Testis (tissue), 3 donors: Measurements from ENCODE around the gene ARHGEF2. TPM values are rescaled to one million over a fixed set of nuclear protein-coding genes. Genes with fewer than 3 reads are reported as not detected.

Experiments used
- DNase-seq: peaks from one replicate; pipeline ENCODE4 v3.0.0-alpha.2; 2019
- H3K27ac ChIP-seq, 2 donors: fragments of 200-600 bp; sonication (generic); one replicate each; pipeline ENCODE4 v1.5.1; 2019
- H3K27me3 ChIP-seq: fragments of 200-600 bp; sonication (generic); one replicate; pipeline ENCODE4 v1.5.1; 2019
- H3K36me3 ChIP-seq: fragments of 200-600 bp; sonication (generic); one replicate; pipeline ENCODE4 v1.5.1; 2017; ENCODE audit warnings: low read depth; ENCODE audit errors: missing control alignments
- H3K4me1 ChIP-seq: fragments of 200-600 bp; sonication (generic); one replicate; pipeline ENCODE4 v1.5.1; 2019
- H3K4me3 ChIP-seq, 2 donors: fragments of 200-600 bp; sonication (generic); one replicate each; pipeline ENCODE4 v1.5.1; 2017 to 2019
- H3K9me3 ChIP-seq: fragments of 200-600 bp; sonication (generic); one replicate; pipeline ENCODE4 v1.5.1; 2017
- CTCF ChIP-seq, 3 experiments: fragments of 450-650 bp in 2 of 3; fragments of 200-600 bp in 1 of 3; sonication (generic) in 1 of 3; IDR thresholded peaks; one replicate each; pipeline ENCODE4 v1.5.1; 2016 to 2019; ENCODE audit warnings: antibody characterized with exemption in 3 of 3, mild to moderate bottlenecking in 2 of 3, moderate library complexity in 1 of 3
- POLR2A ChIP-seq: fragments of 450-650 bp; IDR thresholded peaks from one replicate; pipeline ENCODE4 v1.6.1; 2017; ENCODE audit warnings: antibody characterized with exemption, mild to moderate bottlenecking, moderate library complexity
- WGBS, 2 donors: methylation state at CpG; one replicate each; pipeline ENCODE4 v1.1.5; 2018; 5-methylcytosine and 5-hydroxymethylcytosine counted together
- intact Hi-C: fragments of 100-400 bp; cut with DNase I; formaldehyde crosslinking; loops from one replicate; pipeline ENCODE4 v1.15.1; 2023; ENCODE audit warnings: low total_unique reads
- polyA plus RNA-seq: library from polyadenylated mRNA; stranded (reverse); fragments of 350-450 nt; fragmentation: Illumina TruSeq; extraction: RNeasy Lipid Tissue Mini Kit (QIAGEN cat#74804); gene quantifications from one replicate; pipeline ENCODE4 v1.2.3, GENCODE V29; 2014; ENCODE audit warnings: low read depth, low replicate concordance; ENCODE audit not compliant: insufficient read depth
- total RNA-seq, 2 donors: library from RNA; depleted of rRNA; stranded (reverse); fragments of >200 nt; gene quantifications; one replicate each; pipeline ENCODE4 v1.2.3, GENCODE V29; 2016

Gene ARHGEF2
- total and polyA plus RNA-seq, 3 donors from 2014 or later: 56.6 to 124 (median 88.8) TPM

DNA sequence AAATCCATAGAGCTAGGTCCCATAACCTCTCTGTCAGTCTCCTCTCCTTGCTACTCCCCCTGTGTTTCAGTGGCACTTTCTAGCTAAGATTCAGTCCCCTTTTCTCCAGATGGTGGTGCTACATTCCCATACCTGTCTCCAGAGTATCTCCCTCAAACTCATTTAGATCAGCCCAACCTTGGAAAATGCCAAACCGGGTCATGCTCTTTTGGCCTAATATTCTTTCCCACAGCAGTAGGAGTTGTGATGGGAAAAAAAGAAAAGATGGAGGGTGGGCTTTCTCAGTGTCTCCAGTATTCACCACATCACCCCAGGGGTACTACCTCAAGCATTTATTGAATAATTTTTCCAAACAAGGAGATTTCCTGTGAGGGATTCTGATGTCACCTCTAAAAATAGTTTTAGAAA lies 40.1 kb downstream of the ARHGEF2 start:
- 0% methylated on average over 1 of the region's 1 CpG for whole genome bisulfite sequencing, 2 donors
- H3K4me3 ChIP-seq: no peak overlapping the region
- no peaks in the 10 kb centered on the region for H3K9me3 ChIP-seq
- H3K36me3 ChIP-seq: no peaks in the 10 kb centered on the region
- H3K4me1 ChIP-seq: peaks cover 32% of the 10 kb centered on the region
- H3K27ac ChIP-seq: peak overlapping the region in 1 of 2 donors; percentile 42
- no peaks in the 10 kb centered on the region for H3K27me3 ChIP-seq
- DNase-seq: peak; percentile 40
- intact Hi-C loops: no loop called here
- TF ChIP-seq CTCF (IDR thresholded peaks at IDR 0.05) (peak; percentile 20 to 31 (median 27)), POLR2A (no peak)

GRCh38 chr1:155934936-155935590 lies 43.3 kb downstream of the ARHGEF2 start:
- DNase-seq: peak; percentile 23
- intact Hi-C loops: no loop called here

GRCh38 chr1:155934097-155934935 lies 44.0 kb downstream of the ARHGEF2 start, which contains the start of gene KHDC4:
TSS of gene KHDC4 (minus strand) at chr1:155934413. CDS start at chr1:155934373, 40 bp downstream.
- no peaks in the 10 kb centered on the region for H3K9me3 ChIP-seq
- peak; percentile 98 for DNase-seq
- peaks cover 45% of the 10 kb centered on the region for H3K4me1 ChIP-seq
- WGBS, 2 donors: 1% methylated on average over 50 of the region's 50 CpGs
- peak within 1 kb of the TSS; percentile 60 to 97 for H3K4me3 ChIP-seq
- no peaks in the 10 kb centered on the region for H3K27me3 ChIP-seq
- H3K36me3 ChIP-seq: no peaks in the 10 kb centered on the region
- intact Hi-C loops: no loop called here
- peak within 1 kb of the TSS; percentile 85 to 93 for H3K27ac ChIP-seq
- TF ChIP-seq POLR2A (peak; percentile 12), CTCF (IDR thresholded peaks at IDR 0.05) (peak in 1 of 3 experiments; percentile 2)

More at GRCh38 chr1:155934936-155935590, 43.3 kb downstream of the ARHGEF2 start:
- no peak for TF ChIP-seq POLR2A
- no peak for TF ChIP-seq CTCF (IDR thresholded peaks at IDR 0.05)
- peaks cover 45% of the 10 kb centered on the region for H3K4me1 ChIP-seq
- no peaks in the 10 kb centered on the region for H3K27me3 ChIP-seq
- H3K36me3 ChIP-seq: no peaks in the 10 kb centered on the region
- no peaks in the 10 kb centered on the region for H3K9me3 ChIP-seq
- WGBS, 2 donors: 56 to 60% methylated on average over 24 of the region's 24 CpGs
- peak overlapping the region; percentile 85 to 93 for H3K27ac ChIP-seq
- H3K4me3 ChIP-seq: peak overlapping the region; percentile 57 to 97

- 0 to 2% methylated on average over 10 of the region's 10 CpGs for WGBS, 2 donors
- H3K4me3 ChIP-seq: peak overlapping the region; percentile 60 to 97
- no peaks in the 10 kb centered on the region for H3K27me3 ChIP-seq
- H3K4me1 ChIP-seq: peaks cover 45% of the 10 kb centered on the region
- H3K27ac ChIP-seq: peak overlapping the region; percentile 69 to 93
- no peak for DNase-seq
- no peaks in the 10 kb centered on the region for H3K9me3 ChIP-seq
- TF ChIP-seq POLR2A (no peak), CTCF (IDR thresholded peaks at IDR 0.05) (no peak)
- no peaks in the 10 kb centered on the region for H3K36me3 ChIP-seq
- intact Hi-C loops: no loop called here
Measured at GRCh38 chr1:155933591-155934096, 44.7 kb downstream of the ARHGEF2 start.
